ENCODE measurements around the gene POLR2J2.
"Not testable (repeated sequence)": the region's sequence is repeated elsewhere in the genome, so short reads cannot be mapped to it uniquely, and the experiment has no call there.

The POLR2J2 gene

DNA sequence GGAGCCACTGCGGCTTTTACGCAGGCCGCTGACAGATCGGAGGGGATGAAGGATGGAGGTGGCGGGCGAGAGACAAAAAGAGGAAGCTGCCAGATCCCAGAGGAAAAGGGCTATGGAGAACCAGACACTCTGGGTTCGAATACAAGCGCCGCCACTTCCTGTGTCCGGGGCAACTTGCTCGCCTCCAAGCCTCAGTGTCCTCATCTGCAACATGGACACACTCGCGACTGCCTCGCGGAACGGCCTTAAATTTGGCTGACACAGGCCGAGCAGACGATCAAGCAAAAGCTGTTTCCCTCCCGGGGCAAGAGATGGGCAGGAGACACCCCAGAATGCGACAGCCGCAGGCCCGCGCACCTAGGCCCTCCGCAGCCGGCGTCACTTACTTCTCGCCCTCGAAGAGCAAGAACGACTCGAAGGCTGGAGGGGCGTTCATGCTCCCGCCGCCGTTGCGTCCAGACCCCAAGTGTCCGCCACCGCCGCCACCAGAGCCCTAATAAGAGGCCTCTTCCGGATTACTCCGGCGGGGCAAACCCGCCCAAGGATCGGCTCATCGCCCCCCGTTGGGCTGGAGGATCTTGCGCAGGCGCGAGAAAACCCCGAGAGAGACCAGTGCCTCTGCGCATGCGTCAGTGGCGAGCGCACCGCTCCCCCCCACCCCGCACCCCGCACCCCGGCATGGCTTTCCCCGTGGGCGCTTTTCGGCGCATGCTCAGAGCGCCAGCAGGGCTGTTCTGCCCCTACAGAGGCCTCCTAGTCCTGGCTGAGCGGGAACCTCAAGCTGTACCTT is at the start of gene POLR2J2:
Gene POLR2J2 (minus strand): TSS at position 498 of the 790 bp plus-strand sequence. CDS start 62 bp downstream, at position 436.
- DNase-seq: peak in 21 of 42 donors; percentile 64 to 98 (median 88)
- intact Hi-C loops (cut with DNase I): not testable (repeated sequence)

DNA sequence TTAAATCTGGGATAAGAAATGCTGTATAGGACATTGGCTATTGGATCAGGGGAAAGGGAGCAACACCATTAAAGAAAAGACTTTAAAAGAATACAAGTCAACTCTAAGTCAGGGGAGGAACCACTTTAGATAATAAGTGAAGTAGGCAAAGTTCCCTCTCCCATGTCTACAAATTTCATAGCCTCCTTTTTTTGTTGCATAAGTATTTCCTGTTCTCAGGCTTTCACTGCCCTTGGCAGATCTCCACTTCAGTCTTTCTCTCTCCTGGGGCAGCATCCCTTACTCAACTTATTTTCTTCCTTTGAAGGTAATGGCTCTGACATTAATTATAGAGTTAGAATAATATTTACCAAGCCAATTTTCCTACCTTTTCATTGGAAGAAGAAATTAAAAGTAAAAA is 47.0 kb upstream of the POLR2J2 start:
- DNase-seq; intact Hi-C loops (cut with DNase I): not testable (repeated sequence)

DNA sequence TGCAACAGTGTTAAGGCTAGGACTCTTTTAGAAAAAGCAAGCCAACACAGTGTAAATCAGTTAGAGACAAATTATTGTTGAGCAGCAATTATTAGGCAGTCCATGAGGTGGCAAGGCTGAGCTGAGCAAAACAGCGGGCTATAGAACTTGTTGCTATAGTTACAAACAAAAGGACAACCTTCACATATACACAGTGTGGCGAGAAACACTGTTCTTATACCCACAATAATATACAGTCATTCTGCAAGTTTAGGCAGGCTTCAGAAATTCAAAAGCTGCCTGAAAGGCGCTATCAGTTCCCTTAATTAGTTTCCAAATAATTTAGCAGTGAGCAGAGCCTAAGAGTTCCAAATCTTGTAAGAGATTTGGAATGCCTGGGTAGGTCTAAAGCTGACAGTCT is 44.3 kb upstream of the POLR2J2 start:
- intact Hi-C loops (cut with DNase I); DNase-seq: not testable (repeated sequence)

DNA sequence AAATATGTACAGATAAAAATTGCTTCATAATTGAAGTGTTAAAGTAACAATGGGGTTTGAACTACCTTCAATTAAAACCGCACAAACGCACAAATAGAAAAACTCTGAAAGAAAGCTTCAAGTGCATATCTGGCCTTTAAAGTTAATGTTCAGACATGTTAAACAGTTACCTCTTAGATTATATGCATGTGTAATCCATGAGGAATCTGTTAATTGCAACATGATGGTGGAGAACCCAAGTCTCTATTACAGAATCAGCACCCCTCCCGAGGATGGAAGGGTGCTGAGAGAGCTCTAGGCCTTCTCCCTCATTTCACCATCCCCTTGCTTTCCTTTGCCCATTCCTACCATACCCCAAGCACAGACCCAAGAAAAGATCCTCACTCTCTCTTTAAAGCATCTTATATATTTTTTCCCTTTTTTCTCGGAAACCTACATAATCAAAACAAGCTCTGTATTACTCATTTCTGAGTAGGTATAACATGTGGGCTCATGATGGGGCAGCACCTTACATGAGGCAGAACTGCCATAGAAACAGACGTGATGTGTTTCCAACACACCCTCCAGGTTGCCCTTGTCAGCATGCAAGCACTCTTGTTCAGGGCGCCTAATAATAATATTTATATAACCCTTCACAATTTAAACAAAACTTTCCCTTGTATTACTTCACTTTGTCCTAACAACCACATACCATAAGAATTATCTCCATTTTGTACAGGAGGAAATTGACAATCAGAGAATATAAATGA is 43.5 kb upstream of the POLR2J2 start:
- intact Hi-C loops (cut with DNase I): not testable (repeated sequence)
- peak in 1 of 42 donors; percentile 7 for DNase-seq

DNA sequence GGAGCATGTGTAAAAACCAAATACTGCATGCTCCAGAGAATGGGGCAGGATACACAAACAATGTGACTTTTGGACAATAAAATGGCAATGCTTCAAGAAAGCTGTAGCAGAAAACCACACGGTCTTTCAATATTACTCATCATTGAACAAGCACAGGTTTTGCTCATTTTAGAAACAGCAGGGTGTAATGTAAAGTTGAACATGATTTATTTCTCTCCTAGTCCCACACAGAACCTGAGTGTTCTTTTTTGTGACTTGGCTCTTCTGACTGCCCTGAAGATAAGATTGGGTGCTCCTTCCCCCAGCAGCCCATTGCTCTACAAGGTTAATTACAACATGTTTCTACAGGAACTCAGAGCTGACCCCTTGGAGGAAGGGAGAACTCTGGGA is 42.2 kb upstream of the POLR2J2 start:
- intact Hi-C loops (cut with DNase I); DNase-seq: not testable (repeated sequence)

DNA sequence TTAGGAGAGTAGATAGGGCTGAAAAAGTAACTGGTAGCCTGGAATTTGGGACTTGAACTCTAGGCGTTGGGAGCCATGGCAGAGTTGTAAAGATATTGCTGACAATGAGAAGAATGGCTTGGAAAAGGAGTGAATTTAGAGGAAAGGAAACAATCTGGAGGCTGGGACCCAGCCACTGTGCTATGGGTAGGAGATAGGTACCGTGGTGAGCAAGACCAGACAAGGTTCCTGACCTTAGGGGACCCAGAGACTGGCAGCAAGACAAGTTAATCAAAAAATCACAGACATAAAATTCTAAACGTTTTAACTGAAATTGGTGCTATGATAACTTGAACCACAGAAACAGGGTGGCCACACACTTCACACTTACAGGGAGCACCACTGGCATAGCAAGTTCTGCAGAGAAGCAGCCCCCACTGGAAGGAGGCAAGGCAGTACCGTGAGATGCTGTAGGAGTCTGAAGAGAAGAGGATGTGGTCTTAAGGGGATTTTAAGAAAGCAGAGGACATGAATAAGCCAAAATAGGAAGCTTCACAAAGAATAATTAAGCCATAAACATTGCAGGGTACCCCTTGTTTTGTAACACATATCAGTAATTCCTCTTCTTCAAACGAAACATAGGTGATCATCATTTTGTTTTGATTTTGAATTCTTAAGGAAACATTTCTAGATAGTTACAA is 41.7 kb upstream of the POLR2J2 start:
- intact Hi-C loops (cut with DNase I); DNase-seq: not testable (repeated sequence)

DNA sequence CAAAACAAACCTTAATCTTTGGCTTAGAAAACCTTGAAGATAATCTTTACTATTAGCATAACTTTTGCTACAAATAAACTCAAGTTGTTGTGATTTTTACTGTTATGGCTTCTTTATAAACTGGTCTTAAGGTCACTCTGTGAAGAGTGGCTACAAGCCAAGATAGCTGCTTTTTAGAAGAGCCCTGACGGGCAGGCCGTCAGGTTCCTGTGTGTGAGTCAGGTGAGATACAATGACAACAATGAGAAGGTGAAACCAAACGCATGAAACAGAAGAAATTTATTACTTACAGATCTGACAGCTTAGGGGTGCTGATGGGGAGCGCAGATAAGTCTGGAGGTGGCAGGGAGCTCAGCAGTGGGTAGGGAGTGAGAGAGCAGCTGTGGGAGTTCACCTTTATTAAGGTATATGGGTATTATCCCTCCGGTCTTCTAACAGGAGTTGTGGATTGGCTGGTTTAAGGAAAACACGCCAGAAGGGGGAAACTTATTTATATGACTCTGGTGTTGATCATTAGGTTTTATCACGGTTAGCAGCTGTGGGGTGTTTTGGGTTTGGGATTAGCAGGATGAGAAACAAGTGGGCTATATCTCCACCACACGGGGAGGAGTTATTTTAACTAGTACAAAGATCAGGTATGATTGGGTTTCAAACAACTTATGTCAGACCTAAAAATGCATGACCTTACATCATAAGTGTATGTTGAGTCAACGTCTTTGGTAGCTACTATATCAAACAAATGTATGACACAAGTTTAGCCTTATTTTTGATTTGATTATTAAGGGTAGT is 27.7 kb upstream of the POLR2J2 start:
- DNase-seq: peak in 2 of 42 donors; percentile 7 to 11
- intact Hi-C loops (cut with DNase I): not testable (repeated sequence)

DNA sequence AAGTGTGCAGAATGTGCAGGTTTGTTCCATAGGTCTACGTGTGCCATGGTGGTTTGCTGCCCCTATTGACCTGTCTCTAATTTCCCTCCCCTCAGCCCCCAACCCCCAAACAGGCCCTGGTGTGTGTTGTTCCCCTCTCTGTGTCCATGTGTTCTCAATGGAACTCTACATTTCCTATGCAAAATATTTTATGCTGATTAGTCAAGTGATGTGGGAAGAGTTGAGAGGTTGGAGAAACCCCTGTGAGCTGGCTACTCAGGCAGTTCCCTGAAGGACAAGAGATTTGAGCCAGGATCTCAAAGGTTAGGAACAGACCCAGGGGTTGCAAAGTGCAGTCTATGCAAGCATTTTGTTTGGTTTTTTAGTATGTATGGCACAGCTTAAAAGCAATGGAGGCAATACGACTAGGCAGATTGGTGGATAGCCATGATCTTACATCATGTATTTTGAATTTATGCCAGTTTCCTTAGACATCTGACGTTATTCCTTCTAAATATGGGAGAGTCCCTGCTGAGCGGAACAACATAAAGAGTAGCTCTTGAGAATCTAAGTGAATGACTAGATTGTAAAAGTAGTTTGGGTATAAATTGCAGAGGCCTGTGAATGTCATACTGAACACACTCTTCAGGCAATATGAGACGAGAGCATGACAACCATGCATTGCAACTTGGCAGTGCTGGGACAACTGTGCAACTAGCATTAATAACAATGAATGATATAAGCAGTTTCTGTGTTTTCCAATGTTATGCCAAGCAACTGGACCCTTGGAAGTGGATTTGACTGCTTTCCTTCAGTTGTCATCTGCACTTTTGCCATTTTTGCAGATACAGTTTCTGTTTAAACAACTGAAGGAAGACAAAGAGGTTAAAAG is 26.4 kb upstream of the POLR2J2 start:
- intact Hi-C loops (cut with DNase I); DNase-seq: not testable (repeated sequence)

DNA sequence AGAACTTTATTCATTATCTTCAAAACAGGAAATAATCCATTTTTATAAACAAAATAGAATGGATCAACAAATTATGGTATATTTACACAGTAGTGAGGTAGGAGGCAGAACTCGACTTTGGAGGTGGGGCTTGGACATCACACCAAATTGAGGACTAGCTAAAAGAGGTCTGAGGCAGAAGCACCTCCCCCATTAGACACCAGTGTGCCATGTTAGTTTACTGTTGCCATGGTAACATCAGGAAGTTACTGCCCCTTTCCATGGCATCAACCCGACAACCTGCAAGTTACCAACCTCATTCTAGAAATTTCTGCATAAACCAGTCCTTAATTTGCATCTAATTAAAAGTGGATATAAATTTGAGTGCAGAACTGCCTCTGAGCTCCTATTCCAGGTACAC is 24.5 kb upstream of the POLR2J2 start:
- intact Hi-C loops (cut with DNase I); DNase-seq: not testable (repeated sequence)

DNA sequence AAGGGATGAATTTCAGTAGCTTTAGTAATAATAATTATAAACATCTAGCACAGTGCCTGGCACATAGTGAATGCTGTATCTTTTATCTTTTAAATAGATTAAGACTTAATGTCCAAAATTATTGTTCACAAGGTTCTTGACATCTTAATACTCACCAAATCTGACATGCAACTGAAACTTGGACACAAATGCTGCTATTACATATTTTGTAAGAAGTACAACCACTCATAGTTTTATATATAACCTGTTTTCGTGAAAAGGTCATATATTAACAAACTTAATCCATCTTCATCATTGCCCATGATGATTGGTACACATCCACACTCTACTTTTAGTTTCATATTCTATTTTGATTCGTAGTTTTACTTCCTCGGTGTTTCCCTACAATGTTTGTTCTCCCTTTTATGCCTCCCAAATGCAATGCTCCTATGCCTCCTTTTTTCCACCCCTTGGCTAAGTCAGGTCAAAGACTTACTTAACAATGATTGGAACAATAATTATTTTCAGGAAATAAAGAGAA is 23.6 kb upstream of the POLR2J2 start:
- DNase-seq; intact Hi-C loops (cut with DNase I): not testable (repeated sequence)

DNA sequence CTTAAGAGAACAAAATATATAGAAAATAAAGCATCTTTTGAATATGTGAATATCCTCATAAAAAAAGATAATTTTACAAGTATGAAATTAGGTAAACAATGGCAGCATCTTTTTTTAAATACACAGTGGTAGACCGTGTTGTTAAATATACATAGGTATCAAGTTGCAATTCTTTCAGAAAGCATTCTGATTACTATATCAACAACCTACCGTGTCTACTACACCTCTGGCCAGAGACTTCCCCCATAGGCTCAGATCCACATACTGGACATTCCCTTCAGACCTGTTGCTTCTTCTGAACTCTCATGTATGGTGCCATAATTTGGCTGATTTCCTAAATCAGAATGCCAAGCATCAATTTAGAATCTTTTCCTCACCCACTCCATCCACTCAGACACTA is 22.5 kb upstream of the POLR2J2 start:
- DNase-seq; intact Hi-C loops (cut with DNase I): not testable (repeated sequence)

DNA sequence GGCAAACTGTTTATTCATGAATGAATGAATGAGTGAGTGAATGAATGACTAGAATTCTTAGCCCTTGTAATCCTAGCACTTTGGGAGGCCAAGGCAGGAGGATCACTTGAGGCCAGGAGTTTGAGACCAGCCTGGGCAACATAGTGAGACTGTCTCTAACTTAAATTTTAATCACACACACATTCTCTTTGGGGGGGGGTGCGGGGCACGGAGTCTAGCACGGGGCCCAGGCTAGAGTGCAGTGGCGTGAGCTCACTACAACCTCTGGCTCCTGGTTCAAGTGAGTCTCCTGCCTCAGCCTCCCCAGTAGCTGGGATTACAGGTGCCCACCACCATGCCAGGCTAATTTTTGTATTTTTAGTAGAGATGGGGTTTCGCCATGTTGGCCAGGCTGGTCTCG is 19.1 kb upstream of the POLR2J2 start:
- DNase-seq; intact Hi-C loops (cut with DNase I): not testable (repeated sequence)

DNA sequence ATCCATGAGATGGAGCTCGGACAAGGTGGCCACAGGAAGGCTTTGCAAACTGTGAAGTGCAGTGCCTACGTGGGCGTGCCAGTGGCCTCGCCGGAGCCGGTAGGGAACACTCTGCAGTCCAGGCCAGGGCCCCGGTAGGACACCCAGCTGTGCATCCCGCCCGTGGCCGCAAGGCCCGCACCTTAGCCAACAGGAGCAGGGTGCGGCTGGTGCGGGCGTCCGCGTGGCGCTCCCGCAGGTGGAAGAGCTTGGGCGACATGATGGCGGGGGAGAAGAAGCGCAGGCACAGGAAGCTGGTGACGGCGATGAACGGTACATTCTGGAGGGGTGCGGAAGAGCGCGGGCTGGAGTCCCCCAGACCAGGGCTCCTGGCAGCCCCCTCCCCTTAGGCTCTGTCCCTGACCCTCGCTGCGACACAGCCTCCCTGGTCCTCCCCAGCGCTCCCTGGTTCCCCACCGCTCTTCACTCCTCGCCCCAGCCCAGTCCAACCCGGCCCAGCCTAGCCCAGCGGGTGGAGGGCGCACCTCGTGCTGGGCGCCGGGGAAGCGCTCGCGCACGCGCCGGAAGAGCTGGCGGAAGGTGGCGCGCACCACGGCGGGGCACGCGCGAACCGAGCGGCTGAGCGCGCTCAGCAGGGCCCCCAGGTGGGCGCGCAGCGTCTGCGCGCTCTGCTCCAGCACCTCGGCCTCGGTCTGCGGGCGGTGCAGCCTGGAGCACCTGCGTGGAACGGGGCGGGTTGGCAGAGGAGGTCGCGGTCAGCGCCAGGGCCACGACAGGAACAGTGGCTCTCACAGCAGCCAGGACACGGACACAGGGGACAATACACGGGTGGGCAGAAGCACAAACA is 18.2 kb upstream of the POLR2J2 start:
- DNase-seq; intact Hi-C loops (cut with DNase I): not testable (repeated sequence)

DNA sequence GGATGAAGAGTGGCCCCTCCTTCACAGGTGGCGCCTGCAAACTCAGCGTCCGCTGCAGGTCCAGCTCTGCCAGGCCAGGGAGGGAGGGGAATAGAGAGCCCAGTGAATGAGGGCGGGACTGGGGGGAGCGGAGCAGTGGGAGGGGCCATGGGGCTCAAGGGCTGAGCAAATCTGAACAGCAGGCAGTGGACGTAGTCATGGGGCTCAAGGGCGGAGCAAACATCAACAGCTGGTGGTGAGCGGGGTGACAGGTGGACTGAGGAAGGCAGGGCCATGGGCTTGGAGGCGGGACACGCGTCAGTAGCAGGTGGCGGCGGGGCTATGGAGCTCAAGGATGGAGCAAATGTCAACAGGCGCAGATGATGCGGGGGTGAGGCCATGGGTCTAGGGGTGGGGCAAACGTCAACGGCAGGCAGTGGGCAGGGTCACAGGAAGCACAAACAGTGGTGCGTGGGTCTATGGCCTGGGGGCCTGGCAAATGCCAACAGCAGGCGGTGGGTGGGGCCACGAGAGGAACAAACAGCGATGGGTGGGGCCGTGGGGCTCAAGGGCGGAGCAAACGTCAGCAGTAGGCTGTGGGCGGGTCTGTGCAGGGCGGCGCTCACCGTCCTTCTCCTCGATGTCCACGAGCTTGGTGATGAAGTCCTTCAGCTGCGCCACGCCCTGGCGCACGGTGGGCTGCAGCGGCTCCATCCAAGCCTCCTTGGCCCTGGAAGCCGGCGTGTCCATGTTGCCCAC is 17.0 kb upstream of the POLR2J2 start:
- DNase-seq; intact Hi-C loops (cut with DNase I): not testable (repeated sequence)

DNA sequence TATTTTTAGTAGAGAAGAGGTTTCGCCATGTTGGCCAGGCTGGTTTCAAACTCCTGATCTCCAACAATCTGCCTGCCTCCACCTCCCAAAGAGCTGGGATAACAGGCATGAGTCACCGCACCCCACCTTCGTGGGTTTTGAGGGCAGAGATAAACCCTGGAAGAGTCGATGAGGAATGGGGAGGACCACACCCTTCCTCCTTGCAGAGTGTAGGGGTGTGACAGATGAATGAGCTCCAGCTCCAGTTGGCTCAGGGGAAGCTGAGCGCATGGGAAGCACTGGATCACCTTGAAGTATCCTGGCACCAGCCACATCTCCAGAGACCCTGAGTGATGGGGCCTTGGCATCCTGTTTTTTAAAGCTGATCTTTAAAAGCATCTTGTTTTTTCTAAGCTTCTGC is 11.1 kb upstream of the POLR2J2 start:
- DNase-seq; intact Hi-C loops (cut with DNase I): not testable (repeated sequence)

DNA sequence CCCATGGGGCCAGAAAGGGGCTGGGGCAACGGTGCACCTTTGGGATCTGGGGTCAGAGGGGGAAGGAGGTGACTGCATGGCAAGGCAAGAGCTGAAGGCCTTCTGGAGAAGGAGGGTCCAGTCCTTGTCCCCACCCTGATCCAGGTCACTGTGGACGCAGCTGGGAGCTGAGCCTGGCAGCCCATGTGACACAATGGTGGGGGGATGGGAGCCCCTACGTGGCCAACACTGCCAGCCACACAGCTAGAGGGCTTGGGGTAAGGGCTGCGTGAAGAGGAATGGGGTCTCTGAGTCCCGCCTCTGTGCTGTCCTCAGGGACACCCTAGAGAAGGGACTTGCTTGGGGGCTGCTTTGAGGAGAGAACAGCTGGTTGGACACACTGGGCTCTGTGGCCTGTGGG is 9.3 kb upstream of the POLR2J2 start:
- intact Hi-C loops (cut with DNase I); DNase-seq: not testable (repeated sequence)

Measured in head of caudate nucleus (tissue), 42 donors.